ENCODE results near the gene ZBTB24. TPM values are rescaled to one million over a fixed set of nuclear protein-coding genes. Genes with fewer than 3 reads are reported as not detected.
"Not testable (repeated sequence)": the region's sequence is repeated elsewhere in the genome, so short reads cannot be mapped to it uniquely, and the experiment has no call there.

The ZBTB24 gene
- total RNA-seq: 1 to 10 TPM; 5.5 to 5.8 TPM
- long read RNA-seq, donor 1, full-length matches to known transcripts: 1 of 2 reads
- long read RNA-seq, donor 1, partial matches to known transcripts: 1 of 2 reads
- long read RNA-seq, donor 1, other reads (novel, unspliced or antisense): 0 of 2 reads
- long read RNA-seq, donor 2, full-length matches to known transcripts: 1 of 1 reads
- long read RNA-seq, donor 2, partial matches to known transcripts: 0 of 1 reads
- long read RNA-seq, donor 2, other reads (novel, unspliced or antisense): 0 of 1 reads

GRCh38 chr6:109482905-109483734, at the start of gene ZBTB24:
Gene ZBTB24 (minus strand): TSS chr6:109483219. CDS start chr6:109482026, 1,193 bp downstream.
- peak; percentile 97 for DNase-seq (ENCODE audit: low spot score)
- intact Hi-C loops (cut with DNase I): no loop called here

- intact Hi-C loops (cut with DNase I): no loop called here
- DNase-seq (ENCODE audit: low spot score): no peak
Observed at GRCh38 chr6:109531446-109531845, 48.4 kb upstream of the ZBTB24 start.

GRCh38 chr6:109527989-109528388, 45.0 kb upstream of the ZBTB24 start:
- DNase-seq (ENCODE audit: low spot score): no peak
- intact Hi-C loops (cut with DNase I): no loop called here

GRCh38 chr6:109526905-109527628, 44.0 kb upstream of the ZBTB24 start:
- intact Hi-C loops (cut with DNase I): no loop called here
- peak; percentile 67 for DNase-seq (ENCODE audit: low spot score)

GRCh38 chr6:109524129-109524528, 41.1 kb upstream of the ZBTB24 start:
- no peak for DNase-seq (ENCODE audit: low spot score)
- intact Hi-C loops (cut with DNase I): no loop called here

- intact Hi-C loops (cut with DNase I): no loop called here
- no peak for DNase-seq (ENCODE audit: low spot score)
Observed at GRCh38 chr6:109523478-109523877, 40.5 kb upstream of the ZBTB24 start.

GRCh38 chr6:109521080-109521479, 38.1 kb upstream of the ZBTB24 start:
- no peak for DNase-seq (ENCODE audit: low spot score)
- intact Hi-C loops (cut with DNase I): no loop called here

GRCh38 chr6:109519647-109520046, 36.6 kb upstream of the ZBTB24 start:
- DNase-seq (ENCODE audit: low spot score); intact Hi-C loops (cut with DNase I): not testable (repeated sequence)

- intact Hi-C loops (cut with DNase I): no loop called here
- DNase-seq (ENCODE audit: low spot score): no peak
Observed at GRCh38 chr6:109516929-109517328, 33.9 kb upstream of the ZBTB24 start.

GRCh38 chr6:109515781-109516409, 32.9 kb upstream of the ZBTB24 start:
- no peak for DNase-seq (ENCODE audit: low spot score)
- intact Hi-C loops (cut with DNase I): no loop called here

GRCh38 chr6:109514946-109515345, 31.9 kb upstream of the ZBTB24 start:
- DNase-seq (ENCODE audit: low spot score): no peak
- intact Hi-C loops (cut with DNase I): no loop called here

- DNase-seq (ENCODE audit: low spot score): no peak
- intact Hi-C loops (cut with DNase I): no loop called here
Observed at GRCh38 chr6:109513571-109514071, 30.6 kb upstream of the ZBTB24 start.

- intact Hi-C loops (cut with DNase I): no loop called here
- DNase-seq (ENCODE audit: low spot score): no peak
Observed at GRCh38 chr6:109512271-109512817, 29.3 kb upstream of the ZBTB24 start.

- intact Hi-C loops (cut with DNase I): no loop called here
- DNase-seq (ENCODE audit: low spot score): no peak
Observed at GRCh38 chr6:109511832-109512231, 28.8 kb upstream of the ZBTB24 start.

GRCh38 chr6:109510358-109510757, 27.3 kb upstream of the ZBTB24 start:
- no peak for DNase-seq (ENCODE audit: low spot score)
- intact Hi-C loops (cut with DNase I): no loop called here

GRCh38 chr6:109508166-109508860, 25.3 kb upstream of the ZBTB24 start:
- intact Hi-C loops (cut with DNase I): no loop called here
- DNase-seq (ENCODE audit: low spot score): no peak

GRCh38 chr6:109507490-109508072, 24.6 kb upstream of the ZBTB24 start:
- intact Hi-C loops (cut with DNase I): no loop called here
- no peak for DNase-seq (ENCODE audit: low spot score)

- DNase-seq (ENCODE audit: low spot score): no peak
- intact Hi-C loops (cut with DNase I): no loop called here
Observed at GRCh38 chr6:109506841-109507240, 23.8 kb upstream of the ZBTB24 start.

Measured in posterior vena cava (tissue), 2 donors.